ENCODE results near the gene BCKDHB.

BCKDHB gene

DNA sequence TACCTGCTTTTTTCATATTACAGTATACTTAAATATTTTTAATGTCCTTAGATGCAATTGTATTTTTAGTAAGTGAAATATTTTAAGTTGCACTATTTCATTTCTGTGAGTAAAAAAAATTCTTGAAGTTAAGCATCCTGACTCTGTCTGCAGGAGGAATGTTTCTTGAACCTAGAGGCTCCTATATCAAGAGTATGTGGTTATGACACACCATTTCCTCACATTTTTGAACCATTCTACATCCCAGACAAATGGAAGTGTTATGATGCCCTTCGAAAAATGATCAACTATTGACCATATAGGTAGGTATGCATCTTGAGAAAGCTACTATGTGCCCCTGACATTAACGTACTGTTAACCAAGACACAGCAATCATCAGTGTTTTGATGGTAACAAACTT, 237.0 kb downstream of the BCKDHB start:
- no peak overlapping the region for H3K4me3 ChIP-seq (ENCODE audit: low read length)
- H3K36me3 ChIP-seq (ENCODE audit: control insufficient read depth, insufficient read depth, low read length) = no peaks in the 10 kb centered on the region
- H3K27ac ChIP-seq (ENCODE audit: low read depth, low read length) = no peak overlapping the region
- no peak overlapping the region for H3K9ac ChIP-seq (ENCODE audit: low read length)
- no peaks in the 10 kb centered on the region for H3K27me3 ChIP-seq (ENCODE audit: control insufficient read depth, insufficient read depth, low read length)
- H3K4me1 ChIP-seq (ENCODE audit: control insufficient read depth, insufficient read depth, low read length) = no peaks in the 10 kb centered on the region

DNA sequence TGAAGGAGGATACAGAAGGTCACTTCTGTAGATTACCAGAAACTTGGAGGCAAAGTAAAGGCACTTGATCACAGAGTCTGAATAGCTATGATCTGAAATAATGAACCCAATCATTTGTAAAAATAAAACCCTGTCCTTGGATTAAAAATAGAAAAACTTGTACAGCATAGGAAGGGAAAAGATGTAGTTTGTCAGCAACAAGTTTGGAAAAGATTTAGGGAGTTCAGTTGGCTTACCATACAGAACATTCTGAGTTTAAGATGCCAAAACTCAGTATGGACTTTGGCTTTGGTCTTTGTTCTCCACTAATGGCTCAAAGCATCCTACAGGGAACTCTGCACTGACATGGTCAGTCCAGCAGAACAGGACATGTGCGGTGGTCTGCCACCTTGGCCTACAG, 240.6 kb downstream of the BCKDHB start:
- Histone ChIP-seq H3K4me3 (ENCODE audit: low read length) (no peak overlapping the region), H3K36me3 (ENCODE audit: control insufficient read depth, insufficient read depth, low read length) (no peaks in the 10 kb centered on the region), H3K9ac (ENCODE audit: low read length) (no peak overlapping the region), H3K4me1 (ENCODE audit: control insufficient read depth, insufficient read depth, low read length) (no peaks in the 10 kb centered on the region), H3K27ac (ENCODE audit: low read depth, low read length) (no peak overlapping the region), H3K27me3 (ENCODE audit: control insufficient read depth, insufficient read depth, low read length) (no peaks in the 10 kb centered on the region)

DNA sequence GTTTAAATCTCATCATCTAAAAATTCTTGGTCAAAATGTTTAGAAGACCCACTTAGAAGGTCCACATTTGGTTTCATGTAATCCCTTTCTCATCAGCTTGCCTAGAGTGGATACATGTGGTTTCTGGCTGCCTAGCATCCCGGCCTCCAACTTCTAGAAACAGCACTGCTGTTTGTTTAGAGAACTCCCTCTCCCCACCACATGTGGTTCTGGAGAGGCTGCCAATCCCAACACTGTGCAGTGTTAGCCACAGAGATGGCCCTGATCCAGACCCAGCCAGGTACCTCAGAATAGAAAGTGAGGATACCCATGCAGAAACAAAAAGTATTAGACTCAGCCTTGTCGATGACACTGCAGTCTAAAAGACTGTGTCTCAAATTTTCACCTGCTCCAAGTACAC, 241.8 kb downstream of the BCKDHB start:
- Histone ChIP-seq H3K9ac (ENCODE audit: low read length) (no peak overlapping the region), H3K4me3 (ENCODE audit: low read length) (no peak overlapping the region), H3K27ac (ENCODE audit: low read depth, low read length) (no peak overlapping the region), H3K36me3 (ENCODE audit: control insufficient read depth, insufficient read depth, low read length) (no peaks in the 10 kb centered on the region), H3K27me3 (ENCODE audit: control insufficient read depth, insufficient read depth, low read length) (no peaks in the 10 kb centered on the region), H3K4me1 (ENCODE audit: control insufficient read depth, insufficient read depth, low read length) (no peaks in the 10 kb centered on the region)

DNA sequence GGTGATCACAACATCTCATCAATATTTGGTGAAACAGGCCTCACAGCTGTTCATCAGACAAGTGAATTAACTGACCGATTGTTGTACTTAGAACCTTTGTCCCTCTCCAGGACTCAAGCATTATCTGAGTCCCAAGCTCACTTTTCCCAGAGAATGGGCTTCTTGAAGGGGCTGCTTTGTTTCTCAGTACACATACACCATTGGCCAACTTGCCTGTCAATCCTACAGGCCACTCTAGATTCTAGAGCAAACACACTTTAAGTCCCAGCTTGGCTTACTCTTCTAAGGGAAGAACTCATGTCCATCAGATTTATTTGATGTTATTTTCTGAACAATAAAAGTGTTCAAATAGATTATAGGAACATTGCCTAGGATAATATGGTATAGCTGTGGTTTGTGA, 249.5 kb downstream of the BCKDHB start:
- Histone ChIP-seq H3K27ac (ENCODE audit: low read depth, low read length) (no peak overlapping the region), H3K36me3 (ENCODE audit: control insufficient read depth, insufficient read depth, low read length) (no peaks in the 10 kb centered on the region), H3K9ac (ENCODE audit: low read length) (no peak overlapping the region), H3K27me3 (ENCODE audit: control insufficient read depth, insufficient read depth, low read length) (no peaks in the 10 kb centered on the region), H3K4me3 (ENCODE audit: low read length) (no peak overlapping the region), H3K4me1 (ENCODE audit: control insufficient read depth, insufficient read depth, low read length) (no peaks in the 10 kb centered on the region)

DNA sequence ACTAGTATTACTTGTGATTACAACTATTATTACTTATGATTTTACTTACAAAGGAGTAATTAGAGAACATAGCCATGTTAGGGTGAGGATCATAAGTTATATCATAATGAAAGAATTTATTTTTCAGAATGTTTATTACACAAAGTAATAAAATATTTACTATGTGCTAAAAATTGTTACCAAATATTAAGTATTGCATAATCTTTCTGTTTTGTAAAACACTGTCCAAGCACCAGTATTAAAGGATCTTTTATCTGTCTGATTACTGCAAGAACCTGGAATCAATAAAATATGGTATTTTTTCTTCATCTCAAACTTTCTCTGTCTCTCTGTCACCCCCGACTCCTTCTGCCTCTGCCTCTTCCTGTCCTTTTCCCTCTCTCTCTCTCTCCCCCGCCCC, 250.1 kb downstream of the BCKDHB start:
- no peak overlapping the region for H3K4me3 ChIP-seq (ENCODE audit: low read length)
- no peaks in the 10 kb centered on the region for H3K4me1 ChIP-seq (ENCODE audit: control insufficient read depth, insufficient read depth, low read length)
- no peaks in the 10 kb centered on the region for H3K36me3 ChIP-seq (ENCODE audit: control insufficient read depth, insufficient read depth, low read length)
- H3K9ac ChIP-seq (ENCODE audit: low read length) = no peak overlapping the region
- no peak overlapping the region for H3K27ac ChIP-seq (ENCODE audit: low read depth, low read length)
- no peaks in the 10 kb centered on the region for H3K27me3 ChIP-seq (ENCODE audit: control insufficient read depth, insufficient read depth, low read length)

DNA sequence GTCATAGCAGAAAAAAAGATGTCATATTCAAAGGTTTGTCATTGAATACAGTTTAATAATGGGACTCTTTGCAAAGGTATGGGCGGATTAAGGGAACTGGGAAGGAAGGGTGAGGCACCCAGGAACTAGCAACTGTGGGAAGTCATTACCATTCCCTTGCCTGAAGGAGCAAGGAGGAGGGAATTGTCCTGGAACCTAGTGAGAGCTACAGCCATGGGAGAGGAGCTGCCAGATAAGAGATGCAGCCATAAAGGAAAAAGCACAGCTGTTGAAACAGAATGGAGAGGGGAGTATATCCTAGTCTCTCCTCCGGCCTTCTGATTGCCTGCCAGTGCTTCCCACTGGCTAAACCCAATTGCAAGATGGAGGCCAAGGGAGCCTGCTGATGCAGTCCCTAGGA, 250.6 kb downstream of the BCKDHB start:
- no peaks in the 10 kb centered on the region for H3K4me1 ChIP-seq (ENCODE audit: control insufficient read depth, insufficient read depth, low read length)
- no peak overlapping the region for H3K4me3 ChIP-seq (ENCODE audit: low read length)
- H3K27me3 ChIP-seq (ENCODE audit: control insufficient read depth, insufficient read depth, low read length) = no peaks in the 10 kb centered on the region
- H3K9ac ChIP-seq (ENCODE audit: low read length) = no peak overlapping the region
- H3K36me3 ChIP-seq (ENCODE audit: control insufficient read depth, insufficient read depth, low read length) = no peaks in the 10 kb centered on the region
- H3K27ac ChIP-seq (ENCODE audit: low read depth, low read length) = no peak overlapping the region

DNA sequence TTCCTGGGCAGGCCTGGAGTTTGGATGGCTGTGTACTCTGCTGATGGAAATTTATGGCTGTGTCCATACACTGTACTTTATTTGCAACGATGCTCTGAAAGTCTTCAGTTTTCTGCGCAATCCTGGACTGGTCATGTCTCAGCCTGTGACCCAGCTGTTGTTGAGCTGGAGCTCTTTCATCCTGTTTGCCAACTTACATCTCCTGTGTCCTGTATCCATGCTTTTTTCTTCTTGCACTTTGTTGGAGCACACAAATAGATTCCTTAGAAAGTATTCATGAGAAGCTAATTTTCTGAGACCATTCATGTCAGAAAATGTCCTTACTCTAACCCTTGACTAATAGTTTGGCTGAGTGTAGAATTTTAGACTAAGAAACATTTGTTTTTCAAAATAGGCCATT, 251.2 kb downstream of the BCKDHB start:
- Histone ChIP-seq H3K9ac (ENCODE audit: low read length) (no peak overlapping the region), H3K4me1 (ENCODE audit: control insufficient read depth, insufficient read depth, low read length) (no peaks in the 10 kb centered on the region), H3K27me3 (ENCODE audit: control insufficient read depth, insufficient read depth, low read length) (no peaks in the 10 kb centered on the region), H3K36me3 (ENCODE audit: control insufficient read depth, insufficient read depth, low read length) (no peaks in the 10 kb centered on the region), H3K27ac (ENCODE audit: low read depth, low read length) (no peak overlapping the region), H3K4me3 (ENCODE audit: low read length) (no peak overlapping the region)

DNA sequence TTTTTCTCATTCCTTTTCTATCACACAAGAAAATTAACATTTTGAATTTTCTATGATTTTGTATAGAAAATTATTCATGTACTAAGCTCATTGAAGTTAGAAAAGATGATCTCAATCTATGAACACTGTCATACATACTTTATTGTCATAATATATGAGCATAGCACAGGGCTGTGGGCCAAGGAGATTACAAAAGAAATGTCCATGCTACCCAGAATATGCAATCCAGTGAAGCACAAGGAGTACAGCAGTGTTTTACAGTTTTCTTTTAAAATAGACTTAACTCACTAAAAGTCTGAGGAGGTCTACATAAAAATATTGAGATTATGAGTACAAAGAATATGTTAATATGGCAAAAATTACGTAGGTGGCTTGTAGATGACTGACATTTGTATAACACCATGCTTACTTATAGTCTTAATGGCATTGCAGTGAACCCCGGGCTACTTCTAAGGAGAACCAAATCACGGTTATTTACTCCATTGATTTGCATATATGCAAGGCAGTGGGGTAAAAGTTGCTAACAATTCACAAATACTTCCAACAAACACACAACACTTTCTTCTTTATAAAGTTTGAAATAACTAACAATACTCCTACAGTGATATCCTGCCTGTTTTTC, 257.1 kb downstream of the BCKDHB start:
- H3K27me3 ChIP-seq (ENCODE audit: control insufficient read depth, insufficient read depth, low read length) = no peaks in the 10 kb centered on the region
- H3K9ac ChIP-seq (ENCODE audit: low read length) = no peak overlapping the region
- H3K4me3 ChIP-seq (ENCODE audit: low read length) = no peak overlapping the region
- H3K4me1 ChIP-seq (ENCODE audit: control insufficient read depth, insufficient read depth, low read length) = no peaks in the 10 kb centered on the region
- H3K27ac ChIP-seq (ENCODE audit: low read depth, low read length) = no peak overlapping the region
- no peaks in the 10 kb centered on the region for H3K36me3 ChIP-seq (ENCODE audit: control insufficient read depth, insufficient read depth, low read length)

DNA sequence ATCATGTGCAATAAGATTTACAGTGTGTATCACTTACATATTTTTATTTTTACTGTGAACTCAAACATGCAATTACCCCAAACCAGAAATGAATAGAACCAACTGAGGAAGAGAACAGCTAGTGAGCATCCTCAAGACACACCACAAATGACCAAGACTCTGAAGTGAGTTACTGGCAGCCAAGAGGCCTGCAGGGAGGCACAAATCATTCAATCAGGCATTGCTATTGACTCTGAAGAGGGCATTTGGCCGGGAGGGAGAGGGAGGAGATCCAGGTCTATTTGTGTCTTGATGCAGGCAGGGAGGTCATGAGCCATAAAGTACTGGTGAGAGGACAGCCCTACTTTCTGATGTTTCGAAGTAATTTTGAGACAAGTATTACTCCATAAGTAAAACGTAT, 257.7 kb downstream of the BCKDHB start:
- no peak overlapping the region for H3K9ac ChIP-seq (ENCODE audit: low read length)
- H3K27me3 ChIP-seq (ENCODE audit: control insufficient read depth, insufficient read depth, low read length) = no peaks in the 10 kb centered on the region
- H3K4me3 ChIP-seq (ENCODE audit: low read length) = no peak overlapping the region
- no peaks in the 10 kb centered on the region for H3K36me3 ChIP-seq (ENCODE audit: control insufficient read depth, insufficient read depth, low read length)
- no peak overlapping the region for H3K27ac ChIP-seq (ENCODE audit: low read depth, low read length)
- H3K4me1 ChIP-seq (ENCODE audit: control insufficient read depth, insufficient read depth, low read length) = no peaks in the 10 kb centered on the region

DNA sequence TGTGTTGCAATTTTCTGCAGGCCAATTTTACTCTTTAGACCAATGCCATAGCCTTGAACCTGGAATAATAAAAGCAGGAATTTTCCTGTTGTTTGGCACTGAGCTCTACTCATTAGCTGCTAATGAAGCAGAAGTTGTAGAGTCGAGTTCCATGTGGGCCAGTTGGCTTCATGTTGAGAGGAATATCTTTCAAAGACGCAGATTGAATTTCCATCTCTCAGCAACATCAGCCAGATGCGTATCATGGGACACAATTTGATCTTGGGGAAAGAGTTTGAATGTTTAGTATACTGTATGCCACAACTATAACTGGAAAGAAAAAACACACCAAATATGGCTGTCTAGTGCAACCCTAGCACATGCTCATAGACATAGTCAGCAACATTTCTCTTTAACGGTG, 259.6 kb downstream of the BCKDHB start:
- Histone ChIP-seq H3K27me3 (ENCODE audit: control insufficient read depth, insufficient read depth, low read length) (no peaks in the 10 kb centered on the region), H3K27ac (ENCODE audit: low read depth, low read length) (no peak overlapping the region), H3K4me1 (ENCODE audit: control insufficient read depth, insufficient read depth, low read length) (no peaks in the 10 kb centered on the region), H3K4me3 (ENCODE audit: low read length) (no peak overlapping the region), H3K9ac (ENCODE audit: low read length) (no peak overlapping the region), H3K36me3 (ENCODE audit: control insufficient read depth, insufficient read depth, low read length) (no peaks in the 10 kb centered on the region)

DNA sequence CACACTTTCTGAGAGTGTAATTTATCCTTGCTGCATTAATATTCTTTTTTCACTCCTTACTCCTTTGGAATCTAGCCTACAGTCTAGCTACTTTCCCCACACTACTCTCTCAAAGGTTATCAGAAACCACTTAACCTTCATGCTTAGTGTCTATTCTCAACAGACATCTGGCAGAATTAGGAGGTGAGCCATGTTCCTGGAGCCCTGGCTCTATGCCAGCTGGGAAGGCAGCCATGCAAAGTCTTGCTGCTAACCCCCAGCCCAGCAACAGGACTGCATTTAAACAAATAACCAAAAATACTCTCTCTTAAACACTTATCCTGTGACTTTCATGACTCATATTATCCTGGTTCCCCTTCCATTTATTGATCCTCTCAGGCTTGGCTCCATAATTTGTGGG, 260.2 kb downstream of the BCKDHB start:
- Histone ChIP-seq H3K36me3 (ENCODE audit: control insufficient read depth, insufficient read depth, low read length) (no peaks in the 10 kb centered on the region), H3K27ac (ENCODE audit: low read depth, low read length) (no peak overlapping the region), H3K9ac (ENCODE audit: low read length) (no peak overlapping the region), H3K4me1 (ENCODE audit: control insufficient read depth, insufficient read depth, low read length) (no peaks in the 10 kb centered on the region), H3K4me3 (ENCODE audit: low read length) (no peak overlapping the region), H3K27me3 (ENCODE audit: control insufficient read depth, insufficient read depth, low read length) (no peaks in the 10 kb centered on the region)

DNA sequence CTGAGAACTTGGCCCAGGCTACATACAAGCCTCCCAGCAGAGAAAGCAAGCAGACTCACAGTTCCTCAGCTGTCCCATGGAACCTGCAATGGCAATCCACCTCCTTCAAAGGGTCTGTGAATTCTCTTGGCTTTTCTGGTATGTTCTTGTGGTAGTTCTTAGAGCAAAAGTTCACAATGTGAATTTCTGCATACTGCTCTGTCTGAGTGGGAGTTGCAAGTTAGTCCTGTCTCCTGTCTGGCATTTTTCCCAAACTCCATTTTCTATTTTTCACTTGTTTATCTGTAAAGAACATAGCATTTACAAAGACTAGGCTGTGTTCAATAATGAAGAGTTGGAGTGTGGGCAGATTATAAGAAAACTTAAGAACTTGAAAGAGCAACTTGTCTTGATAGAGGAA, 269.9 kb downstream of the BCKDHB start:
- no peak overlapping the region for H3K9ac ChIP-seq (ENCODE audit: low read length)
- no peaks in the 10 kb centered on the region for H3K27me3 ChIP-seq (ENCODE audit: control insufficient read depth, insufficient read depth, low read length)
- H3K4me1 ChIP-seq (ENCODE audit: control insufficient read depth, insufficient read depth, low read length) = no peaks in the 10 kb centered on the region
- no peak overlapping the region for H3K4me3 ChIP-seq (ENCODE audit: low read length)
- no peak overlapping the region for H3K27ac ChIP-seq (ENCODE audit: low read depth, low read length)
- H3K36me3 ChIP-seq (ENCODE audit: control insufficient read depth, insufficient read depth, low read length) = no peaks in the 10 kb centered on the region

DNA sequence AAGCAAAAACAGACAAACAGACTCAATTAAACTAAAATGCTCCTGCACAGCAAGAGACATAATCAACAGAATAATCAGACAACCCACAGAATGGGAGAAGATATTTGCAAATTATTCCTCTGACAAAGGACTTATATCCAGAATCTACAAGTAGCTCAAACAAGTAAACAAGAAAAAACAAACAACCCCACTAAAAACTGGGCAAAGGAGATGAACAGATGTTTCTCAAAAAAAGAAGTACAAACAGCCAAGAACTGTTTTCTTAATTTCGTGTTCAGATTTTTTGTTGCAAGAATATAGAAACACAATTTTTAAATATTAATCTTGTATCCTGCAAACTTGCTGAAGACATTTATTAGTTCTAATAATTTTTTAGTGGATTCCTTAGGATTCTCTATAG, 274.1 kb downstream of the BCKDHB start:
- Histone ChIP-seq H3K4me3 (ENCODE audit: low read length) (no peak overlapping the region), H3K4me1 (ENCODE audit: control insufficient read depth, insufficient read depth, low read length) (no peaks in the 10 kb centered on the region), H3K27me3 (ENCODE audit: control insufficient read depth, insufficient read depth, low read length) (no peaks in the 10 kb centered on the region), H3K27ac (ENCODE audit: low read depth, low read length) (no peak overlapping the region), H3K9ac (ENCODE audit: low read length) (no peak overlapping the region), H3K36me3 (ENCODE audit: control insufficient read depth, insufficient read depth, low read length) (no peaks in the 10 kb centered on the region)
